Stimulated activated CD4-positive, alpha-beta T cell treated with anti-CD3 and anti-CD28 coated beads, Interleukin-12 subunit alpha, Interleukin-12 subunit beta, amount 100 ng/mL, for 24 hours (primary cell): Measurements from ENCODE around the gene CNGA2.

ENCODE experiments used
- DNase-seq, 2 experiments: peaks; one replicate each; pipeline ENCODE4 v3.0.0-alpha.2; 2020; ENCODE audit warnings: low read depth in 2 of 2

The CNGA2 gene

GRCh38 chrX:151753313-151754046 is 18.9 kb downstream of the CNGA2 start:
- DNase-seq: peak in 1 of 2 experiments; percentile 6

DNA sequence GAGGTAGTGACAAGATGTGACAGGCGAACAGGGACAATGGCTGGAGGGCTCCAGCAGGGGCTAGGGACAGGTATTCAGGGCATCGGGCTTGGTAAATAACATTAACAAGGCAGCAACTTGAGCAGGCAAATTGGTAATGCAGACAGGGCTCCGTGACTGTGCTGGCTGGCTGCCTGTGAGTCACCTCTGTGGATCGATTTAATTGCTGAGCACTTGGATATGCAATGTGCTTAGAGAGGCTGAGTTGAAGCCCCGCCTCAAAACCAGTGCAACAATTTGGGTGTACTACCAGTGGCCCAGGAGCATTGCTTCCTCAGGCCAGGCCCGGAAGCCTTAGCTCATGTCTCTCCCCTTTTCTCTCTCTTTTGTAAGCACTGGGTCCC is 19.5 kb downstream of the CNGA2 start:
- DNase-seq: no peak

DNA sequence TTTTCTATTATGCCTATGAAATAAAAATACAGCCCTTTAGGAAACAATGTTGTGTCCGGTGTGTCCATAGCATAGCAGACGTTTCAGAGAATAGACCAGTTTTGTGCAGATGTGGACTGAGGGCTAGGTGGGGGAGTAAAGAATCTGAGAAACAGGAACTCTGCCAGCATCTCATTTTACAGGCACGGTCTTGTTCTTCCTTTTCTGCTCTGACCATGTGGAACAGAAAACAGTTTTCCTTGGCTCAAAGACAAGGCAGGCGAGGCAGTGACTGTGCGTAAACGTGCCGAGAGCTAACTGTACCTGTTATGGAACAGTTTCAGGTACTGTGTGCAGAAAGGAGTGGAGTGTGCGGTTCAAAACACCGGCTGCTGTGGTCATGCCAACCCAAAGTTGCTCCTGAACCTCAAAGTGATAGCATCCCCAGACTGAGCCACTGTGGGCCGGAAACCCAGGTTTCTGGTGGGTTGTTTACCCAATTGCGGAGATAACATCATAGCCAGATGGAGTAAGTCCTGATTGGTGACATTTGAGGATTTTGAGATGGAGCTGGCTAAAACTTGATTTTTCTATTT is 20.2 kb downstream of the CNGA2 start:
- DNase-seq: no peak

DNA sequence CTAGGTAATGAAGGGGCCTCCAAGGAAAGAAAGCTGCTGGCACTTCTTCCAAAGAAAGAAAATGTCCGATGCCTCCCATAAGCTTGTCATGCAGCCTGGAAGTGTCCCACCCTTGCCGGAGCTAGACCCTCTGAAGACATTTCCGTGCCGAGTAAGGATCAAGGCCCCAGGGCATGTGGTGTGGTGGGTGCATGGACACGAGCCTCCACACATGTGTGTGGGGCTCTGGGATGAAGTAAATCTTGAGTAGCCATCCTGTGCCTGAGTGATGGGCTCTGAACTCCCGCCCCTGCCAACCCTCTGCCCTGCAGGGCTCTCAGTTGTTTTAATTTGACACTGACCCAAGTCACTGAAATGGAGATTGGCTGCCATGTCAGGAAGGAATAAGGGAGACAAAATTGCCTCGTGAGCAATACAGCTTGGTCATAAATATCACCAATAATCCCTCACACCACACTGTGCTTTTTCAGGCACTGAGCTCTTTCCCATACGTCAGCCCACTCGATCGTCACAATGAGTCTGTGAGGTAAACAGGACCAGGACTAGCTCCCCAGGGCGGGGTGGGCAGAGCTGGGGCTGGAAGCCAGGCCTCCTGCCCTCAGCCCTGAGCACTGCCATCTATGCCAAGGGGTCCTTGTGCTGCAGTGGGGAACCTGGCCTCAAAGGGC is 24.6 kb downstream of the CNGA2 start:
- DNase-seq: no peak

DNA sequence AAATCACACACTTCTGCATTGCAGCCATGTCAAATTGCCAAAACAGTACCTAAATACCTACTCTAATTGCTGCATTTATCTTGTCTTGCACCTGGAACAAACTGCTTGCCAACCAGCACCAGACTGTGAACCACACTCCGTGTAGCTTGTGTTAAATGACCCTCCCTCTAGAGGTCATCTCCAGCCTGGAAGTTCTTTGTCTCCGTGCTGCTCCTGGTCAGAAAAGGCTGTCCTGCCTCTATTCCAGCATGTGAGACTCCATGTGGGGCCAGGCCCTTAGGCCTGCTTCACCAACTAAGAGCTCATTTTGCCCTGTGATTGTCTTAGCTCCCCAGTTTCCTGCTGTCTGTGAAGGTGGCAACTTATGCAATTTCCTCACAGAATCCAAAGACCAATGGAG is 28.3 kb downstream of the CNGA2 start:
- no peak for DNase-seq

GRCh38 chrX:151763711-151764110 is 29.2 kb downstream of the CNGA2 start:
- DNase-seq: no peak

- no peak for DNase-seq
Observed at GRCh38 chrX:151765026-151765425, 30.5 kb downstream of the CNGA2 start.

DNA sequence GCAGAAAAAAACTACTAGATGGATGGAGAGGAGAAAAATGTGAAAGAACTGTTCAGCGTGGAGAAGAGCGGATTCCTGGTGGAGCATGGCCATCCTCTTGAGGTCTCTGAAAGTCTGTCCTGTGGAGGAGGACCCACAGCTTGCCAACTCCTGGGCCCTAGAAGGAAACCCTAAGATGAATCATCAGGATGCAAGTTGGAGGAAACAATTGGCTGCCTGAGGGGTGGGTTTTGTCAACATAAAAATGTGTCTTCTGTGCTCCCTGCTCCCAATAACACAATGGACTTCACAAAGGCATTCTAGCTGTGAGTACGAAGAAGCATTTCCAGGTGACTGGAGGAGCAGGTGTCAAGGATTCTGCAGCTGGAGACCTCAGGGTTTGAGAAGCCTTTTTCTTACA is 37.2 kb downstream of the CNGA2 start:
- DNase-seq: no peak

- no peak for DNase-seq
Observed at GRCh38 chrX:151773434-151773833, 38.9 kb downstream of the CNGA2 start.

GRCh38 chrX:151774421-151774820 is 39.9 kb downstream of the CNGA2 start:
- DNase-seq: no peak

GRCh38 chrX:151776181-151776731 is 41.7 kb downstream of the CNGA2 start:
- no peak for DNase-seq

- DNase-seq: no peak
Observed at GRCh38 chrX:151776936-151777335, 42.4 kb downstream of the CNGA2 start.

- no peak for DNase-seq
Observed at GRCh38 chrX:151779258-151779657, 44.7 kb downstream of the CNGA2 start.

DNA sequence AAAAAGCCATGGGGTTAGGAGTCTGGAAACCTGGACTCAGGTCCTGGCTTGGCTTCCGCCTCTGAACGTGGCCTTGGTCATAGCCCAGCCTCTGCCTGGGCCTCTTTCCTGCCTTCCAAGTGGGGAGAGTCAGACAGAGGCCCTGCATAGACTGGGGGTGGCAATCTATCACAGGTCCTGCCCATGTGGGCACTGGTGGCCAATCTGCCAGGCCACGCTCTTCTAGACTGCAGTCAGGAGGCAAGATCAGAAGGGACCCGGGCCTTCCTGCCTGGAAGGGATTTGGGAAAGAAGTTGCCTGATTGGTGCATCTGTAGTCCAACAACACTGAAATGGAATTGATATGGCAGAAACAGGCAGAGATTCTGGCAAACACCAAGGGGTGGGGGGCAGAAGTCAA is 46.1 kb downstream of the CNGA2 start:
- DNase-seq: no peak

DNA sequence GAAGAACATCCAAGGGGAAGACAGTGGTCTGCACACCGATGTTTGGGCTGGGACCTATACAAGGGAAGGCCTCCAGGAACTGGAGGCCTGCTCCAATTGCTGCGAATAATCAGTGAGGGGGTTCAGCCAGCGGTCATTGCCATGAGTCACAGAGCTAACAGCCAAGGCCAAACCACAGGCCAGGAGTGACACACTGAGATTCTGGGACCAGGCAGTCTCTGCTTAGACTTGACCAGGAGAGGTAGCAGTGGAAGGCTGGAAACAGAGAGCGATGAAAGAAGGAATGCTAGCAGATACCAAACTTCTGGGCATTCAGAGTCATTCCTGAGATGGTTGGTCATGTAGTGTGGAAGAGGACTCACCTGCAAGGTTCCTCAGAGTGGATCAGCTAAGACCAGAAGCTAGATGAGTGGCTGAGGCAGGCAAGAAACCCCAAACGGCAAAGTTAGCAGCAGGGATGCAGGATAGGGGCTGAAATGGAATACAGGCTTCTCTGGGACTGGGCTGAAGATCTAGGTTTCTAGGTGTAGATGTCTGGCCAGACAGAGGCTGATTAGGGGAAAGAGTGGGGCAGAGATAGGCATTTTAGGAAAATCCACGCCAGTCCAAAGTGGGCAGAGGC is 54.7 kb downstream of the CNGA2 start:
- no peak for DNase-seq

GRCh38 chrX:151790481-151791160 is 56.1 kb downstream of the CNGA2 start:
- DNase-seq: no peak

DNA sequence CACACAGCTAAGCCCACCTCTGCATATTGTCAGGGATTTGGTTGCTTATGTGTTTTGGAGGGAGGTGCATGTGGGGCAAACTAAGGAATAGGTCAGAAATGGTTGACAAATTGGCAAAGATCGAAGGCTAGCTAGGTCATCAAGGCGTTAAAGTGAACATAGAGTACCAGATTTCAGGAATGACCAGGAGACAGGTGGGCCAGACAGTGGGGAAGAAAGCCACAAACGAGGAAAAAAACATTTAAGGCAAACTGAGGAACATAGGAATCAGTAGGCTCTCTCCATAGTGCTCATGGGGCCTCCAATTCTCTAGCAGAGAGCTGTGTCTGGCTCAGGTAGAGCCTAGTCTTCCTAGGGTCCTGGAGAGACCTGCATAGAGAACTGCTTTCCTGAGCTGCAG is 57.4 kb downstream of the CNGA2 start:
- DNase-seq: no peak

DNA sequence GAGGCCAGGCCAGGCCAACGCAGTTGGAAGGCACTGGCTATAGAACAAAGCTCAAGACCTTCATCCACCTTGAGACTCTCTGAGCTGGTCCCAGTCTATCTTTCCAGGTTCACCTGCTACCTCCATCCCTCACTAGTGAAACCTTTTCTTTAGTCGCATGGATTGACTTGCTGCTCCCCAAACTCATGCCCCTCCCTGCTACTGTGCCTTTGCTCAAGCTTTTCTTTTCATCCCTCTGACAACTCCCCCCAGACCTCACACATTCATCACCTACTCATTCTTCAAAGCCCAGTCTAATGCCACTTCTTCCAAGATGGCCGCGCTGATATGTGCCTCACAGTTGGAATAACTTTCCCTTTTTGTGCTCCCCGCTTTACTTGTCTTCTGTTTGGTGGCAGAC is 58.0 kb downstream of the CNGA2 start:
- no peak for DNase-seq

GRCh38 chrX:151793886-151794285 is 59.3 kb downstream of the CNGA2 start:
- no peak for DNase-seq
